HepG2 (cell line): ENCODE data around the gene VAMP8. TPM values are rescaled to one million over a fixed set of nuclear protein-coding genes. Genes with fewer than 3 reads are reported as not detected.
A peak's percentile ranks its signal among the peaks of the same experiment; 100 is the strongest.

ENCODE experiments used
- ATAC-seq: fragments of 200-7000 bp; cut with Tn5 transposase; 3 replicates; pipeline ENCODE4 v1.9.1; 2020; ENCODE audit warnings: mild to moderate bottlenecking, moderate library complexity
- BruUV-seq: library from RNA; stranded (reverse); fragments of 400-500 nt; replicated peaks from 2 replicates; lab custom pipeline; 2021; lab: Mats Ljungman, UMichigan
- CTCF ChIA-PET: fragments of 300-600 bp; formaldehyde crosslinking; extraction: SDS; loops from one replicate; lab custom pipeline; 2021; ENCODE audit warnings: low total read pairs, inconsistent platforms, low intra/inter-chr PET ratio; lab: Yijun Ruan, JAX
- POLR2A ChIA-PET: fragments of 350-600 bp; sonication (Branson Sonifier 250); formaldehyde crosslinking; loops from one replicate; lab custom pipeline; 2020; ENCODE audit warnings: antibody characterized with exemption, inconsistent platforms; lab: Yijun Ruan, JAX
- DNase-seq: peaks from one replicate; pipeline ENCODE4 v3.0.0-alpha.2; 2015; ENCODE audit warnings: low spot score
- FAIRE-seq: peaks from 3 replicates; lab custom pipeline; 2011; peaks lifted over from hg19 to GRCh38; lab: Jason Lieb, UNC
- H2AFZ ChIP-seq: one replicate; pipeline ENCODE4 v1.6.1; 2011; ENCODE audit warnings: low read length, inconsistent platforms
- H3K27ac ChIP-seq: fragments of 300-600 bp; 3 replicates; pipeline ENCODE4 v1.8.0; 2011; ENCODE audit warnings: mixed run types, mild to moderate bottlenecking, mixed read lengths, low read length, inconsistent platforms; ENCODE audit not compliant: insufficient read depth; ENCODE audit errors: extremely low read length
- H3K27me3 ChIP-seq, 2 experiments: fragments of 200-600 bp in 1 of 2; 2 replicates in 1 of 2; 3 replicates in 1 of 2; pipeline versions ENCODE4 v1.6.0 to v1.8.0; 2011; ENCODE audit warnings: low read length in 2 of 2, mild to moderate bottlenecking in 2 of 2, moderate library complexity in 2 of 2, inconsistent platforms in 1 of 2; ENCODE audit not compliant: insufficient read depth in 2 of 2, control insufficient read depth in 1 of 2
- H3K36me3 ChIP-seq, 2 experiments: fragments of 200-600 bp in 1 of 2; replicated peaks in 1 of 2; 2 replicates in 1 of 2; 3 replicates in 1 of 2; pipeline versions ENCODE4 v1.5.1 to v1.8.0; 2011; ENCODE audit warnings: low read length in 2 of 2, inconsistent platforms in 1 of 2; ENCODE audit not compliant: insufficient read depth in 2 of 2, control insufficient read depth in 1 of 2
- H3K4me1 ChIP-seq: 2 replicates; pipeline ENCODE4 v1.5.1; 2012; ENCODE audit warnings: low read length, inconsistent platforms; ENCODE audit not compliant: insufficient read depth
- H3K4me2 ChIP-seq: 2 replicates; pipeline ENCODE4 v1.6.0; 2011; ENCODE audit warnings: low read depth, low read length, inconsistent platforms
- H3K4me3 ChIP-seq, 3 experiments: fragments of 200-600 bp in 1 of 3; sonication (generic), shearing (Covaris generic) in 1 of 3; replicated peaks in 1 of 3; 2 replicates each; pipeline ENCODE4 v1.5.1; 2011 to 2016; ENCODE audit warnings: low read length in 3 of 3, inconsistent platforms in 2 of 3, low read depth in 2 of 3, mild to moderate bottlenecking in 2 of 3, control low read depth in 1 of 3, mixed read lengths in 1 of 3; ENCODE audit not compliant: insufficient read depth in 1 of 3
- H3K79me2 ChIP-seq: one replicate; pipeline ENCODE4 v1.6.1; 2011; ENCODE audit warnings: low read length, inconsistent platforms; ENCODE audit not compliant: insufficient read depth
- H3K9ac ChIP-seq: 2 replicates; pipeline ENCODE4 v1.6.0; 2011; ENCODE audit warnings: mild to moderate bottlenecking, low read depth, low read length, inconsistent platforms; ENCODE audit not compliant: insufficient read depth
- H3K9me3 ChIP-seq: 2 replicates; pipeline ENCODE4 v1.5.1; 2012; ENCODE audit warnings: mild to moderate bottlenecking, low read length
- H4K20me1 ChIP-seq: 2 replicates; pipeline ENCODE4 v1.6.0; 2011; ENCODE audit warnings: inconsistent platforms, mild to moderate bottlenecking, low read length, moderate library complexity; ENCODE audit not compliant: insufficient read depth
- FOXA1 ChIP-seq, 2 experiments: fragments of 450-650 bp in 1 of 2; sonication (generic) in 1 of 2; formaldehyde crosslinking in 1 of 2; IDR thresholded peaks; 2 replicates each; pipeline versions ENCODE4 v1.4.0 to v1.6.1; 2016 to 2020; ENCODE audit warnings: missing genetic modification reagents in 1 of 2
- WGBS: methylation state at CpG from one replicate; pipeline ENCODE4 v1.1.6; 2017; ENCODE audit warnings: low lambda C conversion rate; 5-methylcytosine and 5-hydroxymethylcytosine counted together
- in situ Hi-C: cut with HindIII; loops from 2 replicates; pipeline ENCODE4 v1.10.0; 2017; ENCODE audit warnings: low pct_unique_long_range_greater_than_20kb; ENCODE audit not compliant: extremely low pct_ligation_motif_present
- intact Hi-C: fragments of 100-400 bp; cut with micrococcal nuclease; formaldehyde crosslinking; loops from one replicate; pipeline ENCODE4 v1.10.0; 2022; ENCODE audit not compliant: unreplicated experiment
- polyA plus RNA-seq, 8 experiments: library from polyadenylated mRNA; depleted of rRNA in 3 of 8; stranded (reverse) in 7 of 8; unstranded in 1 of 8; fragments of >200 nt; fragmentation: Illumina TruSeq in 4 of 8; extraction: Trizol in 4 of 8; gene quantifications; 2 replicates each; pipeline versions ENCODE4 v1.2.1 to v1.2.3, GENCODE V29; 2011 to 2016; ENCODE audit warnings: low read depth in 4 of 8, missing spikeins in 1 of 8, mixed read lengths in 1 of 8; ENCODE audit not compliant: insufficient read depth in 1 of 8
- total RNA-seq, 5 experiments: library from RNA; depleted of rRNA; stranded (reverse); fragments of >200 nt; fragmentation: Illumina TruSeq; extraction: Trizol; gene quantifications; 2 replicates each; pipeline ENCODE4 v1.2.3, GENCODE V29; 2016; ENCODE audit warnings: low read depth in 1 of 5
- TF ChIP-seq, protein P1 (sequence below): sonication (generic); formaldehyde crosslinking; IDR thresholded peaks from one replicate; pipeline ENCODE4 v1.5.1; 2020; ENCODE audit warnings: mild to moderate bottlenecking, missing genetic modification reagents; ENCODE audit errors: not compliant biosample characterization
- TF ChIP-seq, protein P2 (sequence below): sonication (generic); formaldehyde crosslinking; IDR thresholded peaks from 2 replicates; pipeline ENCODE4 v1.4.0; 2020; ENCODE audit warnings: missing genetic modification reagents
- TF ChIP-seq, protein P3 (sequence below): sonication (generic); formaldehyde crosslinking; conservative IDR thresholded peaks from 2 replicates; pipeline ENCODE4 v1.4.0; 2020; ENCODE audit warnings: missing genetic modification reagents

The VAMP8 gene
- total and polyA plus RNA-seq, 2 of the 13 experiments (the other 11 are each of a cell fraction or from before 2014, with no cell fraction given) = 83.3 to 157 TPM

DNA sequence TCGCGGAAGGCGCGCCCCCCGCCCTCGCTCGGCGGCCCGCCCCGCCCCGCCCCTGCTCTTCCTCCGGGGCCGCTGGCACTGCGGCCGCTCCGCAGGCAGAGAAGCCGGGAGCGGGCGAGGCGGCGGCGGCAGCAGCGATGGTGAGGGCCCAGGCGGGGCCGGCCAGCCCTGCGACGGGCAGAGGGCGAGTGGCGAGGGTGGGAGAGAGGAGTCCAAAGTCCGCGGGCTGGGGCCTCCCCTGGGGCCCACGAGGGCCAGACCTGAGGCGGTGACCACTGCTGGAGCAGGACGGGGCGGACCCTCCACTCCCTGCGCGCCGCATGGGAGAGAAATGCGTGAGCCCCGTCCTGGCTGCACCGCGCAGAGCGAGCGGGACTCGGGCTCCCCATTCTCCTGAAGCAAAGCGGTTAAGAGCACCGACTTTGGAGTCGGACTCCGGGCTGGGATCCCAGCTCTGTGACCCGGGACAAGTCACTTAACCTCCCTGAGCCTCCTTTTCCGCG, 7.0 kb downstream of the VAMP8 start, which contains the start of gene VAMP5:
Gene VAMP5 (plus strand): TSS at position 78 of the 503 bp plus-strand sequence. CDS start 60 bp downstream, at position 138.
- CTCF ChIA-PET = no interaction called here
- H3K9ac ChIP-seq = peak within 1 kb of the TSS; percentile 96
- TF ChIP-seq, protein P1, sequence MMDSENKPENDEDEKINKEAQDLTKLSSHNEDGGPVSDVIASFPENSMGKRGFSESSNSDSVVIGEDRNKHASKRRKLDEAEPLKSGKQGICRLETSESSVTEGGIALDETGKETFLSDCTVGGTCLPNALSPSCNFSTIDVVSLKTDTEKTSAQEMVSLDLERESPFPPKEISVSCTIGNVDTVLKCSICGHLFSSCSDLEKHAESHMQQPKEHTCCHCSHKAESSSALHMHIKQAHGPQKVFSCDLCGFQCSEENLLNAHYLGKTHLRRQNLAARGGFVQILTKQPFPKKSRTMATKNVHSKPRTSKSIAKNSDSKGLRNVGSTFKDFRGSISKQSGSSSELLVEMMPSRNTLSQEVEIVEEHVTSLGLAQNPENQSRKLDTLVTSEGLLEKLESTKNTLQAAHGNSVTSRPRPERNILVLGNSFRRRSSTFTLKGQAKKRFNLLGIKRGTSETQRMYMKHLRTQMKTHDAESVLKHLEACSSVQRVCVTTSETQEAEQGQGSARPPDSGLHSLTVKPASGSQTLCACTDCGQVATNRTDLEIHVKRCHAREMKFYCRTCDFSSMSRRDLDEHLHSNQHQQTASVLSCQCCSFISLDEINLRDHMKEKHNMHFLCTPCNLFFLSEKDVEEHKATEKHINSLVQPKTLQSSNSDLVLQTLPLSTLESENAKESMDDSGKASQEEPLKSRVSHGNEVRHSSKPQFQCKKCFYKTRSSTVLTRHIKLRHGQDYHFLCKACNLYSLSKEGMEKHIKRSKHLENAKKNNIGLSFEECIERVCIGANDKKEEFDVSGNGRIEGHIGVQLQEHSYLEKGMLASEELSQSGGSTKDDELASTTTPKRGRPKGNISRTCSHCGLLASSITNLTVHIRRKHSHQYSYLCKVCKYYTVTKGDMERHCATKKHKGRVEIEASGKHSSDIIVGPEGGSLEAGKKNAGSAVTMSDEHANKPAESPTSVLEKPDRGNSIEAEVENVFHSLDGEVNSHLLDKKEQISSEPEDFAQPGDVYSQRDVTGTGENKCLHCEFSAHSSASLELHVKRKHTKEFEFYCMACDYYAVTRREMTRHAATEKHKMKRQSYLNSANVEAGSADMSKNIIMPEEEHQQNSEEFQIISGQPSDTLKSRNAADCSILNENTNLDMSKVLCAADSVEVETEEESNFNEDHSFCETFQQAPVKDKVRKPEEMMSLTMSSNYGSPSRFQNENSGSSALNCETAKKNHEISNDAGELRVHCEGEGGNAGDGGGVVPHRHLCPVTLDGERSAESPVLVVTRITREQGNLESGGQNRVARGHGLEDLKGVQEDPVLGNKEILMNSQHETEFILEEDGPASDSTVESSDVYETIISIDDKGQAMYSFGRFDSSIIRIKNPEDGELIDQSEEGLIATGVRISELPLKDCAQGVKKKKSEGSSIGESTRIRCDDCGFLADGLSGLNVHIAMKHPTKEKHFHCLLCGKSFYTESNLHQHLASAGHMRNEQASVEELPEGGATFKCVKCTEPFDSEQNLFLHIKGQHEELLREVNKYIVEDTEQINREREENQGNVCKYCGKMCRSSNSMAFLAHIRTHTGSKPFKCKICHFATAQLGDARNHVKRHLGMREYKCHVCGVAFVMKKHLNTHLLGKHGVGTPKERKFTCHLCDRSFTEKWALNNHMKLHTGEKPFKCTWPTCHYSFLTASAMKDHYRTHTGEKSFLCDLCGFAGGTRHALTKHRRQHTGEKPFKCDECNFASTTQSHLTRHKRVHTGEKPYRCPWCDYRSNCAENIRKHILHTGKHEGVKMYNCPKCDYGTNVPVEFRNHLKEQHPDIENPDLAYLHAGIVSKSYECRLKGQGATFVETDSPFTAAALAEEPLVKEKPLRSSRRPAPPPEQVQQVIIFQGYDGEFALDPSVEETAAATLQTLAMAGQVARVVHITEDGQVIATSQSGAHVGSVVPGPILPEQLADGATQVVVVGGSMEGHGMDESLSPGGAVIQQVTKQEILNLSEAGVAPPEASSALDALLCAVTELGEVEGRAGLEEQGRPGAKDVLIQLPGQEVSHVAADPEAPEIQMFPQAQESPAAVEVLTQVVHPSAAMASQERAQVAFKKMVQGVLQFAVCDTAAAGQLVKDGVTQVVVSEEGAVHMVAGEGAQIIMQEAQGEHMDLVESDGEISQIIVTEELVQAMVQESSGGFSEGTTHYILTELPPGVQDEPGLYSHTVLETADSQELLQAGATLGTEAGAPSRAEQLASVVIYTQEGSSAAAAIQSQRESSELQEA (CRISPR knock-in tag) = no peak
- TF ChIP-seq, protein P2, sequence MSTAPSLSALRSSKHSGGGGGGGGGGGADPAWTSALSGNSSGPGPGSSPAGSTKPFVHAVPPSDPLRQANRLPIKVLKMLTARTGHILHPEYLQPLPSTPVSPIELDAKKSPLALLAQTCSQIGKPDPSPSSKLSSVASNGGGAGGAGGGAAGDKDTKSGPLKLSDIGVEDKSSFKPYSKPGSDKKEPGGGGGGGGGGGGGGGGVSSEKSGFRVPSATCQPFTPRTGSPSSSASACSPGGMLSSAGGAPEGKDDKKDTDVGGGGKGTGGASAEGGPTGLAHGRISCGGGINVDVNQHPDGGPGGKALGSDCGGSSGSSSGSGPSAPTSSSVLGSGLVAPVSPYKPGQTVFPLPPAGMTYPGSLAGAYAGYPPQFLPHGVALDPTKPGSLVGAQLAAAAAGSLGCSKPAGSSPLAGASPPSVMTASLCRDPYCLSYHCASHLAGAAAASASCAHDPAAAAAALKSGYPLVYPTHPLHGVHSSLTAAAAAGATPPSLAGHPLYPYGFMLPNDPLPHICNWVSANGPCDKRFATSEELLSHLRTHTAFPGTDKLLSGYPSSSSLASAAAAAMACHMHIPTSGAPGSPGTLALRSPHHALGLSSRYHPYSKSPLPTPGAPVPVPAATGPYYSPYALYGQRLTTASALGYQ (CRISPR knock-in tag) = peak; percentile 83
- TF ChIP-seq, protein P3, sequence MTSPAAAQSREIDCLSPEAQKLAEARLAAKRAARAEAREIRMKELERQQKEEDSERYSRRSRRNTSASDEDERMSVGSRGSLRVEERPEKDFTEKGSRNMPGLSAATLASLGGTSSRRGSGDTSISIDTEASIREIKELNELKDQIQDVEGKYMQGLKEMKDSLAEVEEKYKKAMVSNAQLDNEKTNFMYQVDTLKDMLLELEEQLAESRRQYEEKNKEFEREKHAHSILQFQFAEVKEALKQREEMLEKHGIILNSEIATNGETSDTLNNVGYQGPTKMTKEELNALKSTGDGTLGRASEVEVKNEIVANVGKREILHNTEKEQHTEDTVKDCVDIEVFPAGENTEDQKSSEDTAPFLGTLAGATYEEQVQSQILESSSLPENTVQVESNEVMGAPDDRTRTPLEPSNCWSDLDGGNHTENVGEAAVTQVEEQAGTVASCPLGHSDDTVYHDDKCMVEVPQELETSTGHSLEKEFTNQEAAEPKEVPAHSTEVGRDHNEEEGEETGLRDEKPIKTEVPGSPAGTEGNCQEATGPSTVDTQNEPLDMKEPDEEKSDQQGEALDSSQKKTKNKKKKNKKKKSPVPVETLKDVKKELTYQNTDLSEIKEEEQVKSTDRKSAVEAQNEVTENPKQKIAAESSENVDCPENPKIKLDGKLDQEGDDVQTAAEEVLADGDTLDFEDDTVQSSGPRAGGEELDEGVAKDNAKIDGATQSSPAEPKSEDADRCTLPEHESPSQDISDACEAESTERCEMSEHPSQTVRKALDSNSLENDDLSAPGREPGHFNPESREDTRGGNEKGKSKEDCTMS (CRISPR knock-in tag) = no peak
- TF ChIP-seq FOXA1 (IDR thresholded peaks at IDR 0.05) = no peak
- peak; percentile 33; the same call in 1 of the 2 replicates for TF ChIP-seq FOXA1 (CRISPR knock-in tag; IDR thresholded peaks at IDR 0.05)

More for the DNA sequence above, 7.0 kb downstream of the VAMP8 start, which contains the start of gene VAMP5:
- no peaks in the 10 kb centered on the region for H4K20me1 ChIP-seq
- peak within 1 kb of the TSS; percentile 99 for H3K27ac ChIP-seq
- no TSS peak for BruUV-seq
- peaks cover 1% of the 10 kb centered on the region for H3K79me2 ChIP-seq
- DNase-seq (peak; percentile 79), FAIRE-seq (no peak), ATAC-seq (peak; percentile 81)
- no peaks in the 10 kb centered on the region for H3K27me3 ChIP-seq
- peak within 1 kb of the TSS; percentile 64 to 83 (median 65) for H3K4me3 ChIP-seq
- intact Hi-C loops (loop anchor here (2.0 kb wide), 2 partner anchors 26 to 32 kb away; partner anchors contain the start of gene USP39), in situ Hi-C loops (no loop called here)
- POLR2A ChIA-PET = interaction anchor here (0.8 to 22.7 kb wide), 14 partner anchors 15 to 259 kb away, joined by 3 to 795 read pairs (median 4); partner anchors contain the start of genes C2orf68, GGCX, MAT2A and RNF181
- no peak within 1 kb of the TSS for H2AFZ ChIP-seq
- H3K4me1 ChIP-seq = peaks cover 80% of the 10 kb centered on the region
- H3K4me2 ChIP-seq = peak within 1 kb of the TSS; percentile 100
- WGBS = 0% methylated on average over 20 of the region's 52 CpGs
- H3K9me3 ChIP-seq = no peaks in the 10 kb centered on the region
- H3K36me3 ChIP-seq = peaks cover 0 to 7% of the 10 kb centered on the region in 2 experiments; a peak in 4 of 5 replicates
